Colonic mucosa (tissue), 4 donors: Measurements from ENCODE around the gene ZNF701. TPM values are rescaled to one million over a fixed set of nuclear protein-coding genes. Genes with fewer than 3 reads are reported as not detected.

Experiments
- DNase-seq: peaks from one replicate; pipeline ENCODE4 v3.0.0-alpha.2; 2020
- H3K27ac ChIP-seq: fragments of 200-600 bp; one replicate; pipeline ENCODE4 v1.8.0; 2021
- H3K27me3 ChIP-seq: fragments of 200-600 bp; one replicate; pipeline ENCODE4 v1.8.0; 2021
- H3K36me3 ChIP-seq: fragments of 200-600 bp; one replicate; pipeline ENCODE4 v1.8.0; 2021
- H3K4me1 ChIP-seq: fragments of 200-600 bp; one replicate; pipeline ENCODE4 v1.8.0; 2021; ENCODE audit warnings: mild to moderate bottlenecking
- H3K4me3 ChIP-seq: fragments of 200-600 bp; one replicate; pipeline ENCODE4 v1.8.0; 2021
- H3K9ac ChIP-seq, 2 donors: one replicate each; pipeline ENCODE4 v1.7.0; 2013; ENCODE audit warnings: control low read depth in 2 of 2, low read depth in 2 of 2, low read length in 2 of 2
- H3K9me3 ChIP-seq: fragments of 200-600 bp; one replicate; pipeline ENCODE4 v1.8.0; 2021
- CTCF ChIP-seq: fragments of 200-600 bp; IDR thresholded peaks from one replicate; pipeline ENCODE4 v1.8.0; 2022; ENCODE audit warnings: antibody characterized with exemption, mild to moderate bottlenecking
- intact Hi-C: fragments of 100-400 bp; cut with DNase I; formaldehyde crosslinking; loops from one replicate; pipeline ENCODE4 v1.14.1; 2022
- total RNA-seq, 2 donors: library from RNA; stranded (reverse); fragmentation: NEBNext Ultra II Directional in 1 of 2; extraction: Animal tissue kit (Norgen Biotek cat#: 25700) in 1 of 2; gene quantifications; one replicate each; pipeline ENCODE4 v1.2.1, GENCODE V29; 2021
- donor health status: healthy.
- donor health status: DM: no; HTN: no; CAD: no.
- donor health status: DM: no; HTN: no; CAD: no.

Gene ZNF701
- total RNA-seq, 2 donors from 2014 or later = 20.2 to 20.6 TPM

- Histone ChIP-seq H3K4me3 (no peak overlapping the region), H3K9me3 (no peaks in the 10 kb centered on the region), H3K4me1 (no peaks in the 10 kb centered on the region), H3K9ac (no peak overlapping the region), H3K27ac (no peak overlapping the region), H3K36me3 (no peaks in the 10 kb centered on the region), H3K27me3 (no peaks in the 10 kb centered on the region)
- intact Hi-C loops = no loop called here
- DNase-seq = no peak
- TF ChIP-seq CTCF = no peak
These were observed 32.9 kb downstream of the ZNF701 start for GRCh38 chr19:52602941-52603340.

DNA sequence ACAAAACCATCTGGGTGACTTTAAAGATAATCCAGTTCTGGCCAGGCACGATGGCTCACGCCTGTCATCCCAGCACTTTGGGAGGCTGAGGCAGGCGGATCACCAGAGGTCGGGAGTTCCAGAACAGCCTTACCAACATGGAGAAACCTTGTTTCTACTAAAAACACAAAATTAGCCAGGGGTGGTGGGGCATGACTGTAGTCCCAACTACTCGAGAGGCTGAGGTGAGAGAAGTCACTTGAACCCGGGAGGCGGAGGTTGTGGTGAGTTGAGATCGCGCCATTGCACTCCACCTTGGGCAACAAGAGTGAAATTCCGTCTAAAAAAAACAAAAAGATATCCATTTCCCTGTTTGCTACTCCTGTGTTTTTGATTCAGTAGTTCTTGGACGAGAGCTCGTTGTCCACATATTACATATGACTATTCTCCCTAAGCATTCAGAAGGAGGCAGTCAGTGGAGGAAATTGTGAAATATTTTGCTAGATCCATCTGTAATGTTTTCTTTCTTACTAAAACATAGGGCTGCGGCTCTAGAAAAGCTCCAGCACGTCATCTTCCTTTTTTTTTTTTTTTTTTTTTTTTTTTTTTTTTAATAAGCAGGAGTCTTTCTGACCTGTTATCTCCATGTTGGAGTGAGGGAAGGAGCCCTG lies 33.6 kb downstream of the ZNF701 start:
- TF ChIP-seq CTCF = no peak
- Histone ChIP-seq H3K27ac (no peak overlapping the region), H3K9ac (no peak overlapping the region)

GRCh38 chr19:52613299-52613906 lies 43.3 kb downstream of the ZNF701 start:
- no peak for TF ChIP-seq CTCF
- H3K4me1 ChIP-seq = no peaks in the 10 kb centered on the region
- H3K27ac ChIP-seq = no peak overlapping the region
- H3K27me3 ChIP-seq = no peaks in the 10 kb centered on the region
- peaks cover 8% of the 10 kb centered on the region for H3K9me3 ChIP-seq
- H3K4me3 ChIP-seq = no peak overlapping the region
- H3K9ac ChIP-seq = no peak overlapping the region
- intact Hi-C loops = no loop called here
- no peaks in the 10 kb centered on the region for H3K36me3 ChIP-seq
- DNase-seq = no peak

More for the DNA sequence above, 33.6 kb downstream of the ZNF701 start:
- no peaks in the 10 kb centered on the region for H3K36me3 ChIP-seq
- H3K27me3 ChIP-seq = no peaks in the 10 kb centered on the region
- H3K4me1 ChIP-seq = no peaks in the 10 kb centered on the region
- H3K4me3 ChIP-seq = no peak overlapping the region
- no peaks in the 10 kb centered on the region for H3K9me3 ChIP-seq
- intact Hi-C loops = no loop called here
- no peak for DNase-seq

GRCh38 chr19:52621376-52621775 lies 51.3 kb downstream of the ZNF701 start:
- DNase-seq = no peak
- no peaks in the 10 kb centered on the region for H3K9me3 ChIP-seq
- no peak for TF ChIP-seq CTCF
- intact Hi-C loops = no loop called here
- no peak overlapping the region for H3K4me3 ChIP-seq
- no peaks in the 10 kb centered on the region for H3K36me3 ChIP-seq
- no peaks in the 10 kb centered on the region for H3K27me3 ChIP-seq
- no peak overlapping the region for H3K27ac ChIP-seq
- no peak overlapping the region for H3K9ac ChIP-seq
- no peaks in the 10 kb centered on the region for H3K4me1 ChIP-seq

DNA sequence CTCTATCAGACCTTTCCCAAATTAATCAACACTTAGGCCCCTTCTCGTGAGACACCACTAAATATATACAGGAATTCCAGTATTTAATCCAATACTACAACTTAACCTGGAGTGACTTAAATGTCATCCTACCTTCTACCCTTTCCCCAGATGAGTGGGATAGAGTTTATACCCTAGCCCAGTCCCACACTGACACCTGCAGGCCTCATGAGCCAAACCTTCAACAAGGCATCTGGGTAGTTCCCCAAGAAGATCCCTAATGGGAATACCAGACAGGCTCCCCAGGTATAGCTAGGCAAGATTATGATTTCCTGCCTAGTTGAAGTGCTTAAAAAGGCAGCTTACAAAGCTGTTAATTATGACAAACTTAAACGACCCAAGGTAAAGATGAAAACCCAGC lies 52.2 kb downstream of the ZNF701 start:
- Histone ChIP-seq H3K27ac (no peak overlapping the region), H3K4me1 (no peaks in the 10 kb centered on the region), H3K9me3 (no peaks in the 10 kb centered on the region), H3K4me3 (no peak overlapping the region), H3K36me3 (no peaks in the 10 kb centered on the region), H3K27me3 (no peaks in the 10 kb centered on the region), H3K9ac (no peak overlapping the region)
- intact Hi-C loops = no loop called here
- no peak for TF ChIP-seq CTCF
- no peak for DNase-seq
